Neural progenitor cell (in vitro differentiated cells): ENCODE measurements around the gene FGF2. TPM values are rescaled to one million over a fixed set of nuclear protein-coding genes. Genes with fewer than 3 reads are reported as not detected.

Experiments used
- DNase-seq: peaks from one replicate; pipeline ENCODE4 v3.0.0-alpha.2; 2016; ENCODE audit warnings: low spot score
- H2AFZ ChIP-seq: fragments of 200-600 bp; sonication (generic); replicated peaks from 2 replicates; pipeline ENCODE4 v1.6.1; 2016; ENCODE audit warnings: antibody characterized with exemption
- H3F3A ChIP-seq: fragments of 200-600 bp; sonication (generic); 2 replicates; pipeline ENCODE4 v1.6.1; 2016; ENCODE audit warnings: antibody characterized with exemption, low read depth
- H3K27ac ChIP-seq: fragments of 200-600 bp; sonication (generic); 2 replicates; pipeline ENCODE4 v1.5.1; 2016; ENCODE audit warnings: mild to moderate bottlenecking
- H3K27me3 ChIP-seq: fragments of 200-600 bp; sonication (generic); 2 replicates; pipeline ENCODE4 v1.6.1; 2016; ENCODE audit warnings: mild to moderate bottlenecking, moderate library complexity
- H3K36me3 ChIP-seq: fragments of 200-600 bp; sonication (generic); 2 replicates; pipeline ENCODE4 v1.5.1; 2016
- H3K4me1 ChIP-seq: fragments of 200-600 bp; sonication (generic); 2 replicates; pipeline ENCODE4 v1.6.1; 2016; ENCODE audit warnings: mixed run types
- H3K4me2 ChIP-seq: fragments of 200-600 bp; sonication (generic); 2 replicates; pipeline ENCODE4 v1.6.1; 2016
- H3K4me3 ChIP-seq: fragments of 200-600 bp; sonication (generic); 2 replicates; pipeline ENCODE4 v1.5.1; 2016
- H3K79me2 ChIP-seq: fragments of 200-600 bp; sonication (generic); 2 replicates; pipeline ENCODE4 v1.6.1; 2016; ENCODE audit warnings: low read depth
- H3K9ac ChIP-seq: fragments of 200-600 bp; sonication (generic); 2 replicates; pipeline ENCODE4 v1.6.1; 2016
- H3K9me3 ChIP-seq: fragments of 200-600 bp; sonication (generic); 2 replicates; pipeline ENCODE4 v1.5.1; 2016; ENCODE audit warnings: low read depth
- H4K20me1 ChIP-seq: fragments of 200-600 bp; sonication (generic); 2 replicates; pipeline ENCODE4 v1.6.1; 2016; ENCODE audit warnings: low read depth
- H3K27ac Mint-ChIP-seq: 3 replicates; pipeline ENCODE4 v1.8.0; 2021; ENCODE audit warnings: mixed read lengths
- H3K27me3 Mint-ChIP-seq: 2 replicates; pipeline ENCODE4 v1.8.0; 2022; ENCODE audit warnings: low read depth, mild to moderate bottlenecking, inconsistent platforms, moderate library complexity, mixed read lengths; ENCODE audit not compliant: insufficient read depth
- H3K36me3 Mint-ChIP-seq: 3 replicates; pipeline ENCODE4 v1.8.0; 2021; ENCODE audit warnings: mixed read lengths
- H3K4me1 Mint-ChIP-seq: 3 replicates; pipeline ENCODE4 v1.8.0; 2021; ENCODE audit warnings: mixed read lengths
- H3K4me3 Mint-ChIP-seq: 3 replicates; pipeline ENCODE4 v1.8.0; 2021; ENCODE audit warnings: mild to moderate bottlenecking, moderate library complexity, mixed read lengths
- H3K9me3 Mint-ChIP-seq: 3 replicates; pipeline ENCODE4 v1.8.0; 2020; ENCODE audit warnings: mixed read lengths
- CTCF ChIP-seq: fragments of 200-600 bp; sonication (generic); IDR thresholded peaks from 2 replicates; pipeline ENCODE4 v1.5.1; 2017; ENCODE audit warnings: antibody characterized with exemption, mild to moderate bottlenecking
- EZH2 ChIP-seq: fragments of 200-600 bp; sonication (generic); IDR thresholded peaks from 2 replicates; pipeline ENCODE4 v1.6.1; 2017; ENCODE audit warnings: antibody characterized with exemption, mild to moderate bottlenecking, moderate library complexity
- EZH2phosphoT487 ChIP-seq: fragments of 200-600 bp; sonication (generic); IDR thresholded peaks from 2 replicates; pipeline ENCODE4 v1.6.1; 2017; ENCODE audit warnings: antibody characterized with exemption
- total RNA-seq: library from RNA; depleted of rRNA; stranded (reverse); fragments of >200 nt; gene quantifications from 2 replicates; pipeline ENCODE4 v1.2.3, GENCODE V29; 2015; ENCODE audit warnings: low replicate concordance

Gene FGF2
- total RNA-seq, 1 donor from 2014 or later, result 43.8 TPM

GRCh38 chr4:122917731-122918130, 91.1 kb downstream of the FGF2 start:
- no peak overlapping the region for H3K27ac ChIP-seq
- no peak overlapping the region for H3K4me2 ChIP-seq
- no peaks in the 10 kb centered on the region for H4K20me1 ChIP-seq
- H3K9me3 ChIP-seq, result no peaks in the 10 kb centered on the region
- H3K27me3 ChIP-seq, result no peaks in the 10 kb centered on the region
- H3K9ac ChIP-seq, result no peak overlapping the region
- Mint-ChIP-seq H3K4me3 (no peak overlapping the region), H3K27me3 (no peaks in the 10 kb centered on the region), H3K36me3 (no peaks in the 10 kb centered on the region), H3K9me3 (no peaks in the 10 kb centered on the region), H3K4me1 (peaks cover 7% of the 10 kb centered on the region), H3K27ac (no peak overlapping the region)
- H3K36me3 ChIP-seq, result no peaks in the 10 kb centered on the region
- peaks cover 11% of the 10 kb centered on the region for H3F3A ChIP-seq
- DNase-seq, result no peak
- TF ChIP-seq EZH2, result no peak
- TF ChIP-seq CTCF, result no peak
- no peak for TF ChIP-seq EZH2phosphoT487
- H3K4me3 ChIP-seq, result no peak overlapping the region
- H3K4me1 ChIP-seq, result peaks cover 5% of the 10 kb centered on the region
- no peak overlapping the region for H2AFZ ChIP-seq
- H3K79me2 ChIP-seq, result peaks cover 21% of the 10 kb centered on the region

- H3K27me3 ChIP-seq, result no peaks in the 10 kb centered on the region
- no peaks in the 10 kb centered on the region for H4K20me1 ChIP-seq
- H3K4me1 ChIP-seq, result peaks cover 14% of the 10 kb centered on the region
- Mint-ChIP-seq H3K9me3 (no peaks in the 10 kb centered on the region), H3K27ac (no peak overlapping the region), H3K4me3 (no peak overlapping the region), H3K36me3 (no peaks in the 10 kb centered on the region), H3K27me3 (no peaks in the 10 kb centered on the region), H3K4me1 (peaks cover 9% of the 10 kb centered on the region)
- no peaks in the 10 kb centered on the region for H3K36me3 ChIP-seq
- peak overlapping the region; percentile 98 for H3K4me2 ChIP-seq
- peaks cover 21% of the 10 kb centered on the region for H3F3A ChIP-seq
- H3K4me3 ChIP-seq, result no peak overlapping the region
- H3K9ac ChIP-seq, result no peak overlapping the region
- DNase-seq, result no peak
- H3K27ac ChIP-seq, result no peak overlapping the region
- no peak overlapping the region for H2AFZ ChIP-seq
- H3K79me2 ChIP-seq, result peaks cover 46% of the 10 kb centered on the region
- no peaks in the 10 kb centered on the region for H3K9me3 ChIP-seq
- TF ChIP-seq EZH2phosphoT487 (no peak), EZH2 (no peak), CTCF (no peak)
Observed at GRCh38 chr4:122920473-122920872, 93.8 kb downstream of the FGF2 start.

GRCh38 chr4:122921300-122921699, 94.7 kb downstream of the FGF2 start:
- Mint-ChIP-seq H3K9me3 (no peaks in the 10 kb centered on the region), H3K4me3 (no peak overlapping the region), H3K27me3 (no peaks in the 10 kb centered on the region), H3K4me1 (peaks cover 9% of the 10 kb centered on the region), H3K27ac (no peak overlapping the region), H3K36me3 (no peaks in the 10 kb centered on the region)
- Histone ChIP-seq H3K4me3 (peak overlapping the region; percentile 92), H4K20me1 (no peaks in the 10 kb centered on the region), H2AFZ (no peak overlapping the region), H3K79me2 (peaks cover 54% of the 10 kb centered on the region), H3K36me3 (no peaks in the 10 kb centered on the region), H3K27ac (no peak overlapping the region), H3K4me1 (peaks cover 14% of the 10 kb centered on the region), H3F3A (peaks cover 21% of the 10 kb centered on the region), H3K4me2 (peak overlapping the region; percentile 98), H3K9ac (no peak overlapping the region), H3K9me3 (no peaks in the 10 kb centered on the region), H3K27me3 (no peaks in the 10 kb centered on the region)
- no peak for TF ChIP-seq CTCF
- no peak for TF ChIP-seq EZH2
- TF ChIP-seq EZH2phosphoT487, result no peak
- no peak for DNase-seq
